ENCODE measurements around the gene KRT72. TPM values are rescaled to one million over a fixed set of nuclear protein-coding genes. Genes with fewer than 3 reads are reported as not detected.

KRT72 gene
- total RNA-seq, 1 donor from 2014 or later: not detected

- Mint-ChIP-seq H3K27me3 (ENCODE audit: unreplicated experiment) (peaks cover 24% of the 10 kb centered on the region), H3K4me1 (ENCODE audit: unreplicated experiment) (peaks cover 7% of the 10 kb centered on the region), H3K36me3 (ENCODE audit: unreplicated experiment) (no peaks in the 10 kb centered on the region), H3K4me3 (ENCODE audit: unreplicated experiment) (no peak overlapping the region), H3K27ac (ENCODE audit: unreplicated experiment) (no peak overlapping the region), H3K9me3 (ENCODE audit: unreplicated experiment) (no peaks in the 10 kb centered on the region)
- TF ChIP-seq CTCF (IDR thresholded peaks at IDR 0.05): no peak
- DNase-seq (ENCODE audit: extremely low spot score, unreplicated experiment): no peak
These were observed 59.1 kb downstream of the KRT72 start for GRCh38 chr12:52542157-52542556.

GRCh38 chr12:52541709-52542108, 59.6 kb downstream of the KRT72 start:
- H3K27ac Mint-ChIP-seq (ENCODE audit: unreplicated experiment): no peak overlapping the region
- no peak for TF ChIP-seq CTCF (IDR thresholded peaks at IDR 0.05)
- no peaks in the 10 kb centered on the region for H3K9me3 Mint-ChIP-seq (ENCODE audit: unreplicated experiment)
- no peak for DNase-seq (ENCODE audit: extremely low spot score, unreplicated experiment)
- peaks cover 26% of the 10 kb centered on the region for H3K27me3 Mint-ChIP-seq (ENCODE audit: unreplicated experiment)
- peaks cover 7% of the 10 kb centered on the region for H3K4me1 Mint-ChIP-seq (ENCODE audit: unreplicated experiment)
- H3K4me3 Mint-ChIP-seq (ENCODE audit: unreplicated experiment): no peak overlapping the region
- H3K36me3 Mint-ChIP-seq (ENCODE audit: unreplicated experiment): no peaks in the 10 kb centered on the region

GRCh38 chr12:52540531-52540930, 60.7 kb downstream of the KRT72 start:
- H3K36me3 Mint-ChIP-seq (ENCODE audit: unreplicated experiment): no peaks in the 10 kb centered on the region
- no peak for TF ChIP-seq CTCF (IDR thresholded peaks at IDR 0.05)
- H3K27me3 Mint-ChIP-seq (ENCODE audit: unreplicated experiment): peaks cover 19% of the 10 kb centered on the region
- no peak overlapping the region for H3K27ac Mint-ChIP-seq (ENCODE audit: unreplicated experiment)
- no peak overlapping the region for H3K4me3 Mint-ChIP-seq (ENCODE audit: unreplicated experiment)
- H3K4me1 Mint-ChIP-seq (ENCODE audit: unreplicated experiment): peaks cover 7% of the 10 kb centered on the region
- DNase-seq (ENCODE audit: extremely low spot score, unreplicated experiment): no peak
- H3K9me3 Mint-ChIP-seq (ENCODE audit: unreplicated experiment): no peaks in the 10 kb centered on the region

GRCh38 chr12:52539821-52540173, 61.5 kb downstream of the KRT72 start:
- no peak overlapping the region for H3K27ac Mint-ChIP-seq (ENCODE audit: unreplicated experiment)
- H3K36me3 Mint-ChIP-seq (ENCODE audit: unreplicated experiment): no peaks in the 10 kb centered on the region
- H3K27me3 Mint-ChIP-seq (ENCODE audit: unreplicated experiment): peaks cover 13% of the 10 kb centered on the region
- H3K4me3 Mint-ChIP-seq (ENCODE audit: unreplicated experiment): no peak overlapping the region
- H3K4me1 Mint-ChIP-seq (ENCODE audit: unreplicated experiment): peaks cover 7% of the 10 kb centered on the region
- no peak for DNase-seq (ENCODE audit: extremely low spot score, unreplicated experiment)
- no peaks in the 10 kb centered on the region for H3K9me3 Mint-ChIP-seq (ENCODE audit: unreplicated experiment)
- no peak for TF ChIP-seq CTCF (IDR thresholded peaks at IDR 0.05)

- no peak overlapping the region for H3K27ac Mint-ChIP-seq (ENCODE audit: unreplicated experiment)
These were observed 62.0 kb downstream of the KRT72 start for GRCh38 chr12:52539083-52539820.

More at GRCh38 chr12:52539083-52539820, 62.0 kb downstream of the KRT72 start:
- no peak for TF ChIP-seq CTCF (IDR thresholded peaks at IDR 0.05)
- Mint-ChIP-seq H3K27me3 (ENCODE audit: unreplicated experiment) (peaks cover 18% of the 10 kb centered on the region), H3K9me3 (ENCODE audit: unreplicated experiment) (no peaks in the 10 kb centered on the region), H3K4me1 (ENCODE audit: unreplicated experiment) (peaks cover 7% of the 10 kb centered on the region), H3K36me3 (ENCODE audit: unreplicated experiment) (no peaks in the 10 kb centered on the region), H3K4me3 (ENCODE audit: unreplicated experiment) (no peak overlapping the region)
- no peak for DNase-seq (ENCODE audit: extremely low spot score, unreplicated experiment)

Data from osteocyte (in vitro differentiated cells).